GM23338 (cell line): ENCODE measurements around the gene LRIG3.
A peak's percentile ranks its signal among the peaks of the same experiment; 100 is the strongest.

Experiments used
- CTCF ChIP-seq, 2 experiments: fragments of 200-600 bp in 1 of 2; sonication (generic) in 1 of 2; conservative IDR thresholded peaks; 2 replicates each; pipeline versions ENCODE4 v1.5.1 to v1.6.1; 2016 to 2017; ENCODE audit warnings: antibody characterized with exemption in 2 of 2, low read depth in 2 of 2, mild to moderate bottlenecking in 2 of 2, moderate library complexity in 1 of 2
- JUNB ChIP-seq: IDR thresholded peaks from one replicate; pipeline ENCODE4 v1.6.1; 2016; ENCODE audit warnings: antibody characterized with exemption; ENCODE audit not compliant: unreplicated experiment
- REST ChIP-seq: IDR thresholded peaks from one replicate; pipeline ENCODE4 v1.6.1; 2018; ENCODE audit warnings: antibody characterized with exemption; ENCODE audit not compliant: unreplicated experiment

GRCh38 chr12:58895053-58895452 is 25.3 kb downstream of the LRIG3 start:
- TF ChIP-seq CTCF (conservative IDR thresholded peaks at IDR 0.05; ENCODE audit: low read depth in 2 of 2): no peak
- peak; percentile 13 for TF ChIP-seq REST
- TF ChIP-seq JUNB: no peak
